ENCODE measurements around the gene NFS1. TPM values are rescaled to one million over a fixed set of nuclear protein-coding genes. Genes with fewer than 3 reads are reported as not detected.

Gene NFS1
- total RNA-seq, 1 donor from 2014 or later = 13.9 TPM

- H3K9me3 Mint-ChIP-seq (ENCODE audit: unreplicated experiment) = no peaks in the 10 kb centered on the region
- peaks cover 3% of the 10 kb centered on the region for H3K27me3 Mint-ChIP-seq (ENCODE audit: unreplicated experiment)
- H3K27ac Mint-ChIP-seq (ENCODE audit: unreplicated experiment) = no peak overlapping the region
- no peaks in the 10 kb centered on the region for H3K36me3 Mint-ChIP-seq (ENCODE audit: unreplicated experiment)
- no peak for DNase-seq
- TF ChIP-seq, protein P1, sequence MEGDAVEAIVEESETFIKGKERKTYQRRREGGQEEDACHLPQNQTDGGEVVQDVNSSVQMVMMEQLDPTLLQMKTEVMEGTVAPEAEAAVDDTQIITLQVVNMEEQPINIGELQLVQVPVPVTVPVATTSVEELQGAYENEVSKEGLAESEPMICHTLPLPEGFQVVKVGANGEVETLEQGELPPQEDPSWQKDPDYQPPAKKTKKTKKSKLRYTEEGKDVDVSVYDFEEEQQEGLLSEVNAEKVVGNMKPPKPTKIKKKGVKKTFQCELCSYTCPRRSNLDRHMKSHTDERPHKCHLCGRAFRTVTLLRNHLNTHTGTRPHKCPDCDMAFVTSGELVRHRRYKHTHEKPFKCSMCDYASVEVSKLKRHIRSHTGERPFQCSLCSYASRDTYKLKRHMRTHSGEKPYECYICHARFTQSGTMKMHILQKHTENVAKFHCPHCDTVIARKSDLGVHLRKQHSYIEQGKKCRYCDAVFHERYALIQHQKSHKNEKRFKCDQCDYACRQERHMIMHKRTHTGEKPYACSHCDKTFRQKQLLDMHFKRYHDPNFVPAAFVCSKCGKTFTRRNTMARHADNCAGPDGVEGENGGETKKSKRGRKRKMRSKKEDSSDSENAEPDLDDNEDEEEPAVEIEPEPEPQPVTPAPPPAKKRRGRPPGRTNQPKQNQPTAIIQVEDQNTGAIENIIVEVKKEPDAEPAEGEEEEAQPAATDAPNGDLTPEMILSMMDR (IDR thresholded peaks at IDR 0.05; ENCODE audit: partially characterized antibody, unreplicated experiment) = no peak
- H3K4me1 Mint-ChIP-seq (ENCODE audit: low read depth, unreplicated experiment) = peaks cover 29% of the 10 kb centered on the region
- peak overlapping the region; percentile 86 for H3K4me3 Mint-ChIP-seq (ENCODE audit: unreplicated experiment)
Measured at GRCh38 chr20:35661053-35661452, 38.1 kb downstream of the NFS1 start.

DNA sequence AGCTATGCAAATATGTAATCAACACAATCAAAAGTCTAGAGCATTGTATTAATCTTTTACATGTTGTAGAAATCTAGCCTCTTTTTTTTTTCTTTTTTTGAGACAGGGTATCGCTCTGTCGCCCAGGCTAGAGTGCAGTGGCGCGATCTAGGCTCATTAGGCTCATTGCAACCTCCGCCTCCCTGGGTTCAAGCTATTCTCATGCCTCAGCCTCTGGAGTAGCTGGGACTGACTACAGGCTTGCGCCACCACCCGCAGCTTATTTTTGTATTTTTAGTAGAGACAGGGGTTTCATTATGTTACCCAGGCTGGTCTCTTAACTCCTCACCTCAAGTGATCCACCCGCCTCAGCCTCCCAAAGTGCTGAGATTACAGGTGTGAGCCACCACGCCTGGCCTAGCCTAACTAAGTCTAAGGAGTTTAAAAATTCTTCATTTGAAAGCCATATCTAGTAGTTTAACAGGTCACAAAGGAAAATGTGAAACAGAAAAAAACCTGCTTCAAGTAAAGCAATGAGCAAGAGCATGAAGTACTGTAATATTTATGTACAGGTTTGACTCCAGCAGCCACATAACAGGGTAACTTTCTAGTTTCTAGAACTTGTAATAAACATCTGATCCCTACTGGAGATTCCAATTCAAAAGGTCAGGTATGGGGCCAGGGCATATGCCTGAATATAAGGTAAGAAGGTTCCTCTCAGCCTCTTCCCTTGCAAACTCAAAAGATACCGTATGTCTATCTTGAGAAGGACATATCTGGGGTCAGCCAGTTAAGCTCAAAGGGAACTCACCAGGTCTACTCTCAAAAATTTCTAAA lies 38.8 kb downstream of the NFS1 start:
- H3K9me3 Mint-ChIP-seq (ENCODE audit: unreplicated experiment) = no peaks in the 10 kb centered on the region
- no peaks in the 10 kb centered on the region for H3K36me3 Mint-ChIP-seq (ENCODE audit: unreplicated experiment)
- TF ChIP-seq, protein P1 (IDR thresholded peaks at IDR 0.05; ENCODE audit: partially characterized antibody, unreplicated experiment) = no peak
- no peak for DNase-seq
- no peak overlapping the region for H3K4me3 Mint-ChIP-seq (ENCODE audit: unreplicated experiment)
- H3K4me1 Mint-ChIP-seq (ENCODE audit: low read depth, unreplicated experiment) = peaks cover 29% of the 10 kb centered on the region
- H3K27ac Mint-ChIP-seq (ENCODE audit: unreplicated experiment) = no peak overlapping the region
- H3K27me3 Mint-ChIP-seq (ENCODE audit: unreplicated experiment) = peaks cover 3% of the 10 kb centered on the region

DNA sequence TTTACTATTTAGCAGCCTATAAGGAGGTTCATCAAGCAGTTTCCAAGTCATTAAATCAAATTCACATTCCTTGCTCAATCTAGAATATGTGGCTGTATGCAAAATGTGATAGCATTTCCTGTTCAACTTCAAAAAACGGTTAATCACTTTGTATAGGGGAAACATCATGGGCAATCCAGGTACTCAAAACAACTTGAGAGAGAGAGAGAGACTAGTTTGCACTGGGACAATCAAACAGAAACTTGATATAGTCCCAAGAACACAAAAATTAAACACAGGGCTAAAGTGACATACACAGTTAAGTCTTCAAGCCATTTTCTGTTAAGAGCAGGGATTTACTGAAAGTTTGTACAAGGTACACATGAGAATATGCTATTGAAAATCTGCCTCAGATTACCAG lies 41.9 kb downstream of the NFS1 start:
- Mint-ChIP-seq H3K4me3 (ENCODE audit: unreplicated experiment) (no peak overlapping the region), H3K9me3 (ENCODE audit: unreplicated experiment) (no peaks in the 10 kb centered on the region), H3K27ac (ENCODE audit: unreplicated experiment) (no peak overlapping the region), H3K27me3 (ENCODE audit: unreplicated experiment) (no peaks in the 10 kb centered on the region), H3K36me3 (ENCODE audit: unreplicated experiment) (no peaks in the 10 kb centered on the region), H3K4me1 (ENCODE audit: low read depth, unreplicated experiment) (peaks cover 21% of the 10 kb centered on the region)
- TF ChIP-seq, protein P1 (IDR thresholded peaks at IDR 0.05; ENCODE audit: partially characterized antibody, unreplicated experiment) = no peak
- no peak for DNase-seq

- H3K4me3 Mint-ChIP-seq (ENCODE audit: unreplicated experiment) = no peak overlapping the region
- DNase-seq = no peak
Measured at GRCh38 chr20:35654415-35654814, 44.7 kb downstream of the NFS1 start.

GRCh38 chr20:35653893-35654292 lies 45.3 kb downstream of the NFS1 start:
- H3K4me3 Mint-ChIP-seq (ENCODE audit: unreplicated experiment) = no peak overlapping the region
- H3K9me3 Mint-ChIP-seq (ENCODE audit: unreplicated experiment) = no peaks in the 10 kb centered on the region
- H3K36me3 Mint-ChIP-seq (ENCODE audit: unreplicated experiment) = no peaks in the 10 kb centered on the region
- H3K4me1 Mint-ChIP-seq (ENCODE audit: low read depth, unreplicated experiment) = peaks cover 7% of the 10 kb centered on the region
- TF ChIP-seq, protein P1 (IDR thresholded peaks at IDR 0.05; ENCODE audit: partially characterized antibody, unreplicated experiment) = no peak
- no peak for DNase-seq
- H3K27me3 Mint-ChIP-seq (ENCODE audit: unreplicated experiment) = no peaks in the 10 kb centered on the region
- H3K27ac Mint-ChIP-seq (ENCODE audit: unreplicated experiment) = no peak overlapping the region

More at GRCh38 chr20:35654415-35654814, 44.7 kb downstream of the NFS1 start:
- TF ChIP-seq, protein P1 (IDR thresholded peaks at IDR 0.05; ENCODE audit: partially characterized antibody, unreplicated experiment) = no peak
- no peaks in the 10 kb centered on the region for H3K9me3 Mint-ChIP-seq (ENCODE audit: unreplicated experiment)
- H3K4me1 Mint-ChIP-seq (ENCODE audit: low read depth, unreplicated experiment) = peaks cover 8% of the 10 kb centered on the region
- H3K27me3 Mint-ChIP-seq (ENCODE audit: unreplicated experiment) = no peaks in the 10 kb centered on the region
- H3K36me3 Mint-ChIP-seq (ENCODE audit: unreplicated experiment) = no peaks in the 10 kb centered on the region
- H3K27ac Mint-ChIP-seq (ENCODE audit: unreplicated experiment) = no peak overlapping the region
